Measurements from ENCODE around the gene GPR155.
A peak's percentile ranks its signal among the peaks of the same experiment; 100 is the strongest.
"Not testable (repeated sequence)": the region's sequence is repeated elsewhere in the genome, so short reads cannot be mapped to it uniquely, and the experiment has no call there.

Gene GPR155

GRCh38 chr2:174491947-174492346 lies 5.1 kb upstream of the GPR155 start:
- no peak for DNase-seq

GRCh38 chr2:174490051-174490450 lies 3.2 kb upstream of the GPR155 start:
- no peak for DNase-seq

DNA sequence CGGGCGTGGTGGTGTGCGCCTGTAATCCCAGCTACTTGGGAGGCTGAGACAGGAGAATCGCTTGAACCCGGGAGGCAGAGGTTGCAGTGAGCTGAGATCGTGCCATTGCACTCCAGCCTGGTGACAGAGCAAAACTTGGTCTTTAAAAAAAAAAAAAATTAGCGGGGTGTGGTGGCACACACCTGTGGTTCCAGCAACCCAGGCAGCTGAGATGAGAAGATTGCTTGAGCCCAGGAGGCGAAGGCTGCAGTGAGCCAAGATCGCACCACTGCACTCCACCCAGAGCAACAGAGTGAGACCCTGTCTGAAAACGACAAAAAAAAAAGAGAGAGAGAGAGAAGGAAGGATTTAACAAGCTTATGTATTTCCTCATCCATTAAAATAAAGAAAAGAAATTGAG lies 2.7 kb upstream of the GPR155 start:
- DNase-seq: not testable (repeated sequence)

DNA sequence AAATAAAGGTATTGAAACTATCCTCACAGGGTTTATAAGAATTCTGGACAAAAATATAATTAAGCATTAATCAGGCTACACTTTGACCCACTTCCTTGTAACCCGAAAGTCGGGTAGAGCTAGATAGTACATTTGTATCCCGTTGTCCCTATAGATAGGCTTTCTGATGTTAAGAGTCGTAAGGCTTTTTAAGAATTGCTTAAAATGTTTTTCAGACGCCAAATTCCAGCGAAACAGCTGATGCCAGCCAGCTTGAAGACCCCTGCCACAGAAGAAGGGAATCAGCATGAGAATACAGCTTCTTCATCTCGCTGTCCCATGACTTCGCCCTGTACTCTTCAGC lies 962 bp upstream of the GPR155 start:
- DNase-seq: no peak

- peak; percentile 88 for DNase-seq
These were observed 435 bp upstream of the GPR155 start for GRCh38 chr2:174487108-174487819.

DNA sequence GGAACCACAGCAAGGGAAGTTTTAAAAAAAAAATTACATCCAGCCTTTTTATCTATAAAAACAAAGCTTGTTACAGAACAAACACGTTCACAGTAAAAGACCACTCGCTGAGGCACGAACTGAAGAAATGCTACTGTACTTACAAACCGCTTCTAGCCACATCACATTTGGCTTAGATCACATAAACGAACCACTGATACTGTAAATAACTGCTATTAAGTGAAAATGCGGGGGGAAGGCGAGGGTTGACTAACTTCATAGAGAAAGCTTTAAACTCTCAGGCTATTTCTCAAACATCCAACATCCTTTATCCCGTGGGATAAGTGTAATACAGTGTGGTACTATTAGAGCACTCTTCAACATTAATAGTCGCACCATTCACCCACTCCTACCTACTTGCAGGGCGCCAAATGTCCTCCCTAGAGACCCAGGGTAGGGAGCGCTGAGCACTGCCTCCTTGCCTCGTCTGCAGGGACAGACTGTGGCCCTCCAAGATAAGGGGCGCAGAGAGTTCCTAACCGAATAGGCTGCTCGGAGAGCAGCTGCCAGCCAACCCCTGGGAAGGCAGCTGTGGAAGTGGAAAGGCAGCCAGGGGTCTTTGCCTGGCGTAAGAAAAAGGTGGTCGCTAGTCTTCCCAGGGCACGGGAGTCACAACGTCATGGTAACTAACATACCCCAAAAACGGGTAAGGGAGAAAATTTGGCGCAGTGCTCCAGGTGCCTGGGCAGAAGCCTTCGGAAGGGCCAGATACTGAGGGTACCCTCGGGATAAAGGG lies 854 bp downstream of the GPR155 start:
- DNase-seq: peak; percentile 30

DNA sequence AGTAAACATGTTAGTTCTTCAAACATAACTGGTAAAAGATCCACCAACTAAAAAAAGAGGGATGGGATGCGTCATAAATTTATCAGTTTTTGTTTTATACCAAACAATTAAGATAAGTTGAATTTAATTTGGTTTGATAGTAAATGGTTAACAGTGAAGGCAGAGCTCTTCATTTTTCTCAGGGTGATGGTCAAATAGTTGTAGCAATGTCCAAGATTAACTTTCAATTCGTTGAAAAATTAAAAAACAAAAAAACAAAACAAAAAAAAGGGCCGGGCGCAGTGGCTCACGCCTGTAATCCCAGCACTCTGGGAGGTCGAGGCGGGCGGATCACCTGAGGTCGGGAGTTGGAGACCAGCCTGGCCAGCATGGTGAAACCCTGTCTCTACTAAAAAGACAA lies 1.8 kb downstream of the GPR155 start:
- DNase-seq: not testable (repeated sequence)

GRCh38 chr2:174484573-174484972 lies 2.3 kb downstream of the GPR155 start:
- DNase-seq: no peak

DNA sequence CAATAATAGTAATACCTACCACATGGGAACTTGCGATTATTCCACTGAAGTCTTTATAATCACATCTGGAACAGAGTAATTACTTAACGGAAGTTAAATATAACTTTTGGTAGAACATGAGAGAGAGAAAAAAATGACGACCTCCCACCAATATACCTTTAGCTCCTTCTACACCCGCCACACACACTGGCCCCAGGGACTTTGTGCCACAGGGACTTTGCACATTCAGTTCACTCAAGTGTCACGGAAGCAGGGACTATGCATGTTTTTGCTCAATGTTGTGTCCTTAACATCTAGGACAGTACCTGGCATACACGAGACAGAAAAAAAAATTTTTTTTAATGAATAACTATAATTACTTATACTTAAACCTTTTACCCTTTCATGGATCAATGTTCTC lies 4.0 kb downstream of the GPR155 start:
- no peak for DNase-seq

DNA sequence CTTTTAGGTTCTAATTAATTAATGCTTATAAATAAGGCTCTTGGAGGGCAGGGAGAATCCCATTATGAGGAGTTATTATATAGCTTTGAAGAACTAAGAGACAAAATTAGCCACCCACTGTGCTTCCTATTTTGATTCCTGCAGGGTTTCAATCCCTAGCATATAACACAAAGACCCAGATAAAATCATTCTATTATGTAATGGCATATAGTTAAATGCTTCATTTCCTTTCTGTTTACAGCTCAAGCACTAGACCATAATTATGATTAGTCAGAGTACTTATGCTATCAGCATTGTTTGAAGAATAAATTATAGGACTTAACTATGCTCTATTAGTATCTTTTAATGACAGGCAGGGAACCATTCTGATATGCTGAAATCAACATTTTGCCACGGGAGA lies 9.1 kb downstream of the GPR155 start:
- peak; percentile 79 for DNase-seq

DNA sequence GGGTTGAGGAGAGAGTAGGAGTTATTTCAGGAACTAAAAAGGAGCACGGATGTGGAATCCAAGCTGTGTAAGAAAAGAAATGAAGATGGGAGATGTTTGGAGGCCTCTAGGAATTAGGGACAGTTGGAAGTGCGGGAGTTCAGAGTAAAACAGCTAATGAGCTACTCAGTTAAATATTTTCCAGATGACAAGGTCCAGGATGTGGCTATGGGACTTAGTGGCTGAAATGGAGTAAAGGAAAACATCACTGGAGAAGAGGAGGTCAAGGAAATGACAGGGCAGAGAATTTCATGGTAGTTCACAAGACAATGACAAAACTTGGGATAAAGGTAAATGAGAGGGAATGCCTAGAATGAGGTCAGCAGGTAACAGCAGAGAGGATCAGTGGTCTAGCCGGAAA lies 13.0 kb downstream of the GPR155 start:
- no peak for DNase-seq

- DNase-seq: no peak
These were observed 21.5 kb downstream of the GPR155 start for GRCh38 chr2:174465327-174465726.

- DNase-seq: no peak
These were observed 25.6 kb downstream of the GPR155 start for GRCh38 chr2:174461221-174461620.

- no peak for DNase-seq
These were observed 32.3 kb downstream of the GPR155 start for GRCh38 chr2:174454566-174454965.

GRCh38 chr2:174450021-174450816 lies 36.6 kb downstream of the GPR155 start:
- no peak for DNase-seq

DNA sequence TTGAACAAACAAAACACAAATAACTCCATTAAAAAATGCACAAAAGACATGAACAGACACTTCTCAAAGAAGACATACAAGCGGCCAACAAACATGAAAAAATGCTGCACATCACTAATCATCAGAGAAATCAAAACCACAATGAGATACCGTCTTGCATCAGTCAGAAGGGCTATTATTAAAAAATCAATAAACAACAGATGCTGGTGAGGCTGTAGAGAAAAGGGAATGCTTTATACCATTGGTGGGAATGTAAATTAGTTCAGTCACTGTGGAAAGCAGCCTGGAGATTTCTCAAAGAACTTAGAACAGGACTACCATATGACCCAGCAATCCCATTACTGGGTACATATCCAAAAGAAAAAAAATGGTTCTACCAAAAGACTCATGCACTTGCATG lies 37.8 kb downstream of the GPR155 start:
- no peak for DNase-seq

GRCh38 chr2:174446531-174446930 lies 40.3 kb downstream of the GPR155 start:
- no peak for DNase-seq

GRCh38 chr2:174445248-174445647 lies 41.6 kb downstream of the GPR155 start:
- no peak for DNase-seq

GRCh38 chr2:174444761-174445160 lies 42.1 kb downstream of the GPR155 start:
- DNase-seq: no peak

- no peak for DNase-seq
These were observed 44.0 kb downstream of the GPR155 start for GRCh38 chr2:174442546-174443510.

DNA sequence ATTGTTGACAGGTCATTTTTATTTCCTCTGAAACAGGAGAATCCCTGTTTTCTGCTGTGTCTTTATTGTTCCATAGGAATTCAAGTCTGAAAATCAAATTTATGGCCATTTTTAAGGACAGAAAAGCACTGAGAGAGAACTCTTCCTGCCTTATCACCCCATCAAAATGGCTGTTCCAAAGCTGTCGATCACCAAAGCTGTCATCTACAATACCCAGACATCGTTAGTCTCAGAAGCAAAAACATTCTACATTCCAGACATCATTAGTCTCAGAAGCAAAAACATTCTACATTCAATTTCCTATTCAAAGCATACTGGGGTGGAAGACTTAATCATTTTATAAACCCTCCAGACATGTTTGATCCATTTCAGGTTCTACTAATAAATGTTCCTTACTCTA lies 46.9 kb downstream of the GPR155 start:
- no peak for DNase-seq

- DNase-seq: no peak
These were observed 47.5 kb downstream of the GPR155 start for GRCh38 chr2:174439323-174439722.

Measured in NCI-H1105 treated with DMSO at 0.1 percent for 48 hours (cell line).